Suprapubic skin (tissue), 4 donors: Measurements from ENCODE around the gene DAB2IP.

Experiments used
- CTCF ChIP-seq, 2 donors: fragments of 200-600 bp in 1 of 2; fragments of 450-650 bp in 1 of 2; sonication (generic) in 1 of 2; IDR thresholded peaks; one replicate each; pipeline ENCODE4 v1.5.1; 2016 to 2019; ENCODE audit warnings: antibody characterized with exemption in 2 of 2, mild to moderate bottlenecking in 1 of 2, moderate library complexity in 1 of 2
- EP300 ChIP-seq: sonication (generic); formaldehyde crosslinking; IDR thresholded peaks from one replicate; pipeline ENCODE4 v1.6.1; 2017; ENCODE audit warnings: antibody characterized with exemption
- POLR2A ChIP-seq, 2 donors: fragments of 450-650 bp; IDR thresholded peaks; one replicate each; pipeline ENCODE4 v1.6.1; 2017; ENCODE audit warnings: antibody characterized with exemption in 2 of 2, mild to moderate bottlenecking in 2 of 2, moderate library complexity in 2 of 2
- POLR2AphosphoS5 ChIP-seq, 3 donors: sonication (generic); formaldehyde crosslinking; IDR thresholded peaks; one replicate each; pipeline ENCODE4 v1.6.1; 2017; ENCODE audit warnings: antibody characterized with exemption in 3 of 3

GRCh38 chr9:121727295-121728020 is 76.0 kb downstream of the DAB2IP start:
- TF ChIP-seq CTCF (IDR thresholded peaks at IDR 0.05) (no peak), EP300 (no peak), POLR2A (IDR thresholded peaks at IDR 0.05) (no peak), POLR2AphosphoS5 (IDR thresholded peaks at IDR 0.05) (no peak)
